ENCODE data around the gene PDZK1.
"Not testable (repeated sequence)": the region's sequence is repeated elsewhere in the genome, so short reads cannot be mapped to it uniquely, and the experiment has no call there.

The PDZK1 gene

GRCh38 chr1:145710291-145711027 lies 3.3 kb upstream of the PDZK1 start:
- no peak for DNase-seq (ENCODE audit: low read depth)

GRCh38 chr1:145708063-145708462 lies 895 bp upstream of the PDZK1 start:
- no peak for DNase-seq (ENCODE audit: low read depth)

DNA sequence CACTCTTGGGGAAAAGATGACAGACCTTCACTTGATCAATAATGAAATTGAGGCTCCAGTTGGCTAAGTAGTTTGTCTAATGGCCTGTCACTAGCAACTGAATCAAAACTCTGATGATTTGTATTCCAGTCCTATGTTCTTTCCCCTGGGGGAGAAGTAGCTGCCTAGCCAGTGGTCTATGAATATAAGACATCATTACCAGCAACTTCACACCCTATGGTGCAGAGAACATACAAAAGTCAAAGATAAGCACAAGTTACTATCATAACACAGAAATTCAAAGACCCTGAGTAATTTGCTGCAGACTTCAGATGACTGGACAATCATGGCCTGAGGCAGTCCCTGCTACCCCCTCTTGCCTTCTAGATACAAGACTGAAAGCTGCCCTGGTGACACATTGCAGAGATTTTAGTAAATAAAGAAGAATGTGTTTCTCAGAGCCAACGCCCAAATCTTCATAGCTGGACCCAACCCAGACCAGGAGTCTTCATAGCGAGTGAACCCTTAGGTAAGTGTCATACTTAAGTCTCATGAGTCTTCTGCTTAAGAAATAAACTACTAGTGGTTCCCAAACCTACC lies 993 bp downstream of the PDZK1 start:
- DNase-seq (ENCODE audit: low read depth): no peak

GRCh38 chr1:145705622-145706021 lies 1.5 kb downstream of the PDZK1 start:
- DNase-seq (ENCODE audit: low read depth): no peak

- no peak for DNase-seq (ENCODE audit: low read depth)
Observed at GRCh38 chr1:145702826-145703225, 4.3 kb downstream of the PDZK1 start.

GRCh38 chr1:145702052-145702451 lies 5.1 kb downstream of the PDZK1 start:
- DNase-seq (ENCODE audit: low read depth): no peak

DNA sequence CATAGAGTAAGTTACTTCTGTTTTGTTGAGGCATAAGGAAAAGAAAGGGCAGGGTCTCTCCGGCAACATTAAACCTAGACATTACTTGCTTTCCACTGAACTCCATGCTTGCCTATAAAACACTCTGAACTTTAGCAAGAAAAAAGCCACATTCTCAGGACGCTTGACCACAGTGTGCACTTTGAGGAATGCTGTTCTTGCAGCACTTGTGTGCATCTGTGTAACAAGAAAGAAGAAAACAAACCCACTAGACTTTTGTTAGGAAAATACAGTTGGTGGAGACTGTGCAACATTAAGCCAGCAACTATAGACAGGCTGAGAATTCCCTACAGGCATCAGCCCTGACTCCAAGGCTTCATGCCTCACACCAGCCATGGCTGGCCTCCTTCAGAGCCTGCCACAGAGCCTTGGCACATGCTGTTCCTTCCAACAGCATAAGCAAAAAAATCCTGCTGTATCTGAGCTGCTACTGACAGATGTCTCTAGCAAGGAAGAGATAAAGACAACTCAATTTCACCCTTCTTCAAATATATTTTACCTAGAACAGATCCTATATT lies 5.8 kb downstream of the PDZK1 start:
- DNase-seq (ENCODE audit: low read depth): no peak

GRCh38 chr1:145696630-145696960 lies 10.6 kb downstream of the PDZK1 start:
- no peak for DNase-seq (ENCODE audit: low read depth)

GRCh38 chr1:145695821-145696629 lies 11.1 kb downstream of the PDZK1 start:
- no peak for DNase-seq (ENCODE audit: low read depth)

DNA sequence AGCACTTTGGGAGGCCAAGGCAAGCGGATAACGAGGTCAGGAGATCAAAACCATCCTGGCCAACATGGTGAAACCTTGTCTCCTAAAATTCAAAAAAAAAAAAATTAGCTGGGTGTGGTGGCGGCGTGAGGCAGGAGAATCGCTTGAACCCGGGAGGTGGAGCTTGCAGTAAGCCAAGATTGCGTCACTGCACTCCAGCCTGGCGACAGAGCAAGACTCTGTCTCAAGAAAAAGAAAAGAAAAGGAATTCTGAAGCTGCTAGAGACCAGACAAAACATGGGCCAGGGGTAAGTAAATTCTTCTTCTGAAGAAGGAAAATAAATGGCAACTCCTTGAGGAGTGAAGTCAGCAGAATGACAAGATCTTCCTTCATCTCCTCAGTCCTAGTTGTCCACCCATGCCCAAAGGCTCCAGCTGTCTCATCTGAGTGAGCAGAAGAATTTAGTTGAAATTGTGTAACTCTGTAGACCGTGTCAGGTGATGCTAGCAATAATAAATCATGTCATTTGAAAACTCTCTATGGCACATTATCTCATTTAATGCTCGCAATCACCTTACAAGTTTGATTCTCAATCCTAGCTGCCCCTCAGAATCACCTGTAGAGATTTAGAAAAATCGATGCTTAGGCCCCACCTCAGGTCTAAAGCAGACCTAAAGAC lies 14.3 kb downstream of the PDZK1 start:
- DNase-seq (ENCODE audit: low read depth): no peak

GRCh38 chr1:145690587-145691558 lies 16.3 kb downstream of the PDZK1 start:
- no peak for DNase-seq (ENCODE audit: low read depth)

- DNase-seq (ENCODE audit: low read depth): no peak
Observed at GRCh38 chr1:145689922-145690321, 17.2 kb downstream of the PDZK1 start.

GRCh38 chr1:145688924-145689323 lies 18.2 kb downstream of the PDZK1 start:
- DNase-seq (ENCODE audit: low read depth): no peak

DNA sequence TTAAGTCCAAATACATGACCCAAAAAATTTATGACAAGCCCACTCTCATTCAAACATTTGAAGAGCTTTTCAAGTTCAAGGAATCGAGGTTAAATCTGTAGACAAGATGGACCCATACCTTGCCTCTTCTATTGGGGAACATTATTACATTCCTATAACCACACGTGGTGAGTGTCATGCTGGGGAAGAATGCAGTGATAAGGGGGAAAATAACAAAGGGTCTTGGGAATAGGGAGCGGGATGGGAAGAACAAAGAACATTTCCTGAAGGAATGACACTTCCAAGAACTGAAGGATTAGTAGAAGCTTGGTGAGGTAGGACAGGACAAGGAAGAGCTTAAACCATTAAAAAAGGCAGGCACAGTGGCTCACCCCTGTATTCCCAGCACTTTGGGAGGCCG lies 18.8 kb downstream of the PDZK1 start:
- DNase-seq (ENCODE audit: low read depth): no peak

DNA sequence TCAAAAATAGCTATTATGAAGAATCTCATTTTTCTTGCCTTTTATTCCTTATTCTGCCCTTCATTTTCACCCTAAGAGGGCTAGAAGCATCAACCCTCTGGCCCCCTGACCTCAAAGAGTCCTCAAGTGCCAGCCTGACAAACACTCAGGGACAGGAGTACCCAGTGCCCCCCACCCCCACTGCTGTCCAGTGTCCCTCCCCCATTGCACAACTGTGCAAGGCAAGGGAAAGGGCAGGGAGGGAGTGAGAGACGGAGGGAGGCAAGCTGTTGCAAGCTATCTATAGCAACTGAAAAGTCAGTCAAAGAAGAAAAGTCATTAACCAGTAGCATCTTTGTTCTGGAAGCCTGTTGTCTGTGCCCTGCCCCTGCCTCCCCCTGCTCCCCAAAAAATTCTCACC lies 21.1 kb downstream of the PDZK1 start:
- DNase-seq (ENCODE audit: low read depth): not testable (repeated sequence)

DNA sequence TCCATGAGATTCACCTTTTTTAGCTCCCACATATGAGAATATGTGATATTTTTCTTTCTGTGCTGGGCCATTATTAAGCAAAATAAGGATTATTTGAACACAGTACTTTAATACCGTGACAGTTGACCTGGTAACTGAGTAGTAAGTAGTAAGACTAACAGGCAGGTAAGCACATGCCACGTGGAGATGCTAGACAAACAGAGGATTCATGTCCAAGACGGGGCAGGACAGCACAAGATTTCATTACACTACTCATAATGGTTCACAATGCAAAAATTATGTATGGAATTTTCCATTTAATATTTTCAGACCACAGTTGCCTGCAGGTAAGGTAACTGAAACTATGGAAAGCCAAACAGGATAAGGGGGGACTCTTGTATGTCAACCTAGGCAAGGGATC lies 22.3 kb downstream of the PDZK1 start:
- not testable (repeated sequence) for DNase-seq (ENCODE audit: low read depth)

GRCh38 chr1:145673217-145673616 lies 34.0 kb downstream of the PDZK1 start:
- not testable (repeated sequence) for DNase-seq (ENCODE audit: low read depth)

GRCh38 chr1:145670995-145671745 lies 36.0 kb downstream of the PDZK1 start:
- not testable (repeated sequence) for DNase-seq (ENCODE audit: low read depth)

- DNase-seq (ENCODE audit: low read depth): not testable (repeated sequence)
Observed at GRCh38 chr1:145665015-145665414, 42.2 kb downstream of the PDZK1 start.

- DNase-seq (ENCODE audit: low read depth): not testable (repeated sequence)
Observed at GRCh38 chr1:145662502-145662901, 44.7 kb downstream of the PDZK1 start.

Measured in activated gamma-delta T cell treated with anti-CD3 and anti-CD28 coated beads, Interleukin-2, amount 50 U/mL, for 16 hours (primary cell).